GM12874 (cell line): ENCODE results near the gene CTIF.

ENCODE experiments used
- TF ChIP-seq, protein P1 (sequence below): IDR thresholded peaks from 2 replicates; pipeline ENCODE4 v1.5.1; 2011; ENCODE audit warnings: low read depth, mild to moderate bottlenecking, control low read depth, low read length, moderate library complexity; ENCODE audit not compliant: insufficient read depth

CTIF gene

DNA sequence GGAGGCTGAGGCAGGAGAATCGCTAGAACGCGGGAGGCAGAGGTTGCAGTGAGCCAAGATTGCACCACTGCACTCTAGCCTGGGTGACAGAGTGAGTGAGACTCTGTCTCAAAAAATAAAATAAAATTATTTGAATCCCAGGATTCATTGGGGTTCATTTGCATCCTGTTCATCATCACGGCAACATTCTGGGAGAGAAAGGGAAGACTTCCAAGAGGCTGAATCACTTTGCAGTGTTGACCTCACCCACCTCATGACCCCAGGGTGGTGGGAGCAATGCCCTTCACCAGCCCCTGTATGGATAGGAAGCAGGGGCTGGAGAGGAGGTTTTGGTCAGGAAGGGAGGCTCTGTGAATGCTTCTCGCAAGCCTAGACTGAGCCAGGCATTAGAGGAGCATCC lies 195.6 kb downstream of the CTIF start:
- TF ChIP-seq, protein P1, sequence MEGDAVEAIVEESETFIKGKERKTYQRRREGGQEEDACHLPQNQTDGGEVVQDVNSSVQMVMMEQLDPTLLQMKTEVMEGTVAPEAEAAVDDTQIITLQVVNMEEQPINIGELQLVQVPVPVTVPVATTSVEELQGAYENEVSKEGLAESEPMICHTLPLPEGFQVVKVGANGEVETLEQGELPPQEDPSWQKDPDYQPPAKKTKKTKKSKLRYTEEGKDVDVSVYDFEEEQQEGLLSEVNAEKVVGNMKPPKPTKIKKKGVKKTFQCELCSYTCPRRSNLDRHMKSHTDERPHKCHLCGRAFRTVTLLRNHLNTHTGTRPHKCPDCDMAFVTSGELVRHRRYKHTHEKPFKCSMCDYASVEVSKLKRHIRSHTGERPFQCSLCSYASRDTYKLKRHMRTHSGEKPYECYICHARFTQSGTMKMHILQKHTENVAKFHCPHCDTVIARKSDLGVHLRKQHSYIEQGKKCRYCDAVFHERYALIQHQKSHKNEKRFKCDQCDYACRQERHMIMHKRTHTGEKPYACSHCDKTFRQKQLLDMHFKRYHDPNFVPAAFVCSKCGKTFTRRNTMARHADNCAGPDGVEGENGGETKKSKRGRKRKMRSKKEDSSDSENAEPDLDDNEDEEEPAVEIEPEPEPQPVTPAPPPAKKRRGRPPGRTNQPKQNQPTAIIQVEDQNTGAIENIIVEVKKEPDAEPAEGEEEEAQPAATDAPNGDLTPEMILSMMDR: no peak

DNA sequence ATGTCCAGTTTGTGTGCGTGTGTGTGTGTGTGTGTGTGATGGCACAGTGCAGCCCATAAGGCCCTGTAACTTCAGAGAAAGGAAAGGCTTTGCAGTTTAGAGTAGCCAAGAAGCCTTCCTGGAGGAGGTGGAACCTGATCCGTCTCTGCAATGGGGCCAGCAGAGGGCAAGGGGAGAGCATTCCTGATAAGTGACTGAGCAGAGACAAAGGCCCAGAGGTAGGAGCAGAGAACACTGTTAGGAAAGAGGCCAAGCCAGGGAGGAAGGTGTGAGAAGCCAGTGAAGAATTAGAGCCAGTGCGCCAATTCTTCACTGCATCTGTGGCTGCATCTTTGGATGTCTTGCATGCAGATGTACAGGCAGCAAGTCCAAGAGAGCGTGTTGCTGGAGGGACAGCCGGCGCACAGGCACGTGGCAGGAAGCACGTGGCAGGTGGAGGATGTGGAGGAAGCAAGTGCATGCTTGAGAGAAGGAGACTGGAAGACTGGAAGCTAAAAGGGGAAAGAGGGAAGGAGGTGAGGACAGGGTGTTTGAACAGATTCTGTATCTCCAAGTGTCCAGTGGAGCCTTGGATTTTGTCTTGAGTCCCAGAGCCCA lies 196.3 kb downstream of the CTIF start:
- TF ChIP-seq, protein P1: no peak

- TF ChIP-seq, protein P1: no peak
These were observed 196.9 kb downstream of the CTIF start for GRCh38 chr18:48735681-48736255.

DNA sequence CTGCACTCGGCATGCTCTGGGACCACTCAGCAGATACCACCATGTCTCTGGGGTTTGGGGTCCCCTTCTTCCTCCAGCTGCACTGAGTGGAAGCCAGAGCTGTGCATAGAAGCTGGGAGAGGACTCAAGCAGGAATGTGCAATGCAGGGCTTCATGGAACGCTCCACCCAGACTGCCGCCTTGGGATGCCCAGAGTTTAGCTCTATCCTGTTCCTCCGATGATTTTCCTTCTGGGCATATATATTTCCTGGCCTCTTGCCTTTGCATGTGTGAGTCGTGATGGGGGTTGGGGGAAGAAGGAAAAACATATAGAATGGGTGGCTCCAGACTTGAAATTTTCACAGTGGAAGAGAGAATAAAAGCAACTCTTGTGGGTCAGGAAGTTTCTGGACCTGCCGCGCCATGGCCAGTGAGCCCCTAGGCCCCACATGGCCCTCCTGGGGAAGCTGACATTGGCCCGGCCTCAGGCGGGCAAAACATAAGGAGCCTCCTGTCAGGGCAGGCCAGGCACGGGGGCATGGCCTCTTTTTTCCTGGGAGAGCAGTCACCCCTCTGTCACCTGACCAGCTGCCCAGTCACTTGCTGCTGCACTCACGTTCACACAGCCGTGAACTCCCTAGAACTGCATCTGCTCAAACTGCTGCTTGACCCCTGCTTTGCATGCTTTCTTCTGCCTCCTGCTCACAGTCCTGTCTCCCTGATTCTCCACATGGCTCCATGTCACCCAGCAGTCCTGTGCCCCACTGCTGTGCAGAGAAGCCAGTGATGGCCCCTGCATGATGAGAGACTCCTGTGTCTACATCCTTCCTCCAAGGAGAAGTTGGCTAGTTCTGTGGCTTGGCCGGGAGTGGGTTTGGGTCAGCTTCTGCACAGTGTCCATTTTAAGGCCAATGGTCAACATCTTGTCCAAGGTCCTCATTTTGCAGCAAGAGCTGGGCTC lies 197.8 kb downstream of the CTIF start:
- TF ChIP-seq, protein P1: no peak

DNA sequence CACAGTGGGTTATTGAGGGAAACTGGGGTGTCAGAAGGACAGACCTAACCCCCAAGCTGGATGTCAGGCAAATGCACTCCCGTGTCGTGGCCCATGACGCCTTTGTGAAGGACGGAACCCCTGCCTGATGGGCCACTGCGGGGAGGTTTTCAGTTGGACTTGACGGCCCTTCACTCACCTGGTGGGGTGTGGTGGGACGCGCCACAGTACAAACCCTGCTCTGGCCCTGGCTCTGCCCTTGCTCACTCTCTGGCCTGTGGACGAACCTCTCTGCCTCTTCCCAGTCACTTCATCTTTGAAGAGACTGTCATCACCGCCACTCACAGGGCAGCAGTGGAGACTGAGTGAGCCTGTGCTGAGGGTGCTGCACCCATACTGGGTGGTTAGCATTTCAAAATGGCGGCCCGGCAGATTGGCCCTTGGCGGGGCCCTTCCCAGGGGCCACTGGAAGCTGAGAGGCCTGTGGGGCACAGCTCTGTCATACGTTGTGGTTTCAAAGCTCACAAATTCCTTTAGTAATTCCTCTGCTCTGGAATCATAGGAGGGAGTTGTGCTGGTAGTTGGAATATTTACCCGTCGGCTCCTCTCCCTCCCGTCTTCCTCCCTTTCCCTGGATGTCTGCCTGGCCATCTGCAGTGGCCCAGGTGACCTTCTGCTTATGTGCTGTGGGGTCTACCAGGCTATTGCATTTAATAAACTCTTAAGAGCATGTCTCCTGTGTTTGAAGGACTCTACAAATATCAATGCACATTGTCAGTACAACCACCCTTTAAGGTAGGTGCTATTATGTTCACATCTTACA lies 200.6 kb downstream of the CTIF start:
- TF ChIP-seq, protein P1: no peak

- TF ChIP-seq, protein P1: no peak
These were observed 201.2 kb downstream of the CTIF start for GRCh38 chr18:48740068-48740440.

DNA sequence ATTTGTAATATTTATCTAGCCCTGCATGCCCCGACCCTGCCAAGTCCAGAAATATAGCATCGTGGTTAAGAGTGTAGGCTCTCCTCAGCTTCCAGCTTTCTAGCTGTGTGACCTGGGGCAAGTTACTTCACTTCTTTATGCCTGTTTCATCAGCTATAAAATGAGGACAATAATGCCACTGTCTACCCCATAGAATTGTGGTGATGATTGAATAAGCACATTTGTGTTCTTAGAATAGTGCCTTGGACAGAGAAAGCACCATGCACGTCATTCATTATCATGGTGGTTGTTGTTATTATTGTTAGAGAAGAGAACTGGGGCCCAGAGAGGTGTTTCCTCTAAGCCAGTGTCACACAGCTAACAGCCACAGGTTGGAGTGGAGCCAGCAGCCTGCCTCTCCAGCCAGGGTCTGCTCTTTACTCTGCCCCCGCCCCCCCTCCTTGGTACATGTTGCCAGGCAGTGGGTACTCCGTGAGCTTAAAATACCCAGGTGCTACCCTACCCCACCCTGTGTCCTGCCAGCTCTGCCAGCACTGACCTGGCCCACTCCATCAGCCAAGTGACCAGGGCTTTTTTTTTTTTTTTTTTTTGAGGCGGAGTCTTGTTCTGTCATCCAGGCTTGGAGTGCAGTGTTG lies 202.1 kb downstream of the CTIF start:
- TF ChIP-seq, protein P1: no peak
